Bronchial epithelial cell (primary cell): Measurements from ENCODE around the gene GFAP. TPM values are rescaled to one million over a fixed set of nuclear protein-coding genes. Genes with fewer than 3 reads are reported as not detected.

Source experiments
- DNase-seq: peaks from one replicate; pipeline ENCODE4 v3.0.0-alpha.2; 2010; ENCODE audit warnings: low read depth
- FAIRE-seq: peaks from 2 replicates; lab custom pipeline; 2011; peaks lifted over from hg19 to GRCh38; lab: Jason Lieb, UNC
- H3K27me3 ChIP-seq: 2 replicates; pipeline ENCODE4 v1.5.1; 2011; ENCODE audit warnings: low read length; ENCODE audit not compliant: control insufficient read depth, insufficient read depth
- H3K36me3 ChIP-seq: 2 replicates; pipeline ENCODE4 v1.5.1; 2011; ENCODE audit warnings: low read length; ENCODE audit not compliant: control insufficient read depth, insufficient read depth
- H3K4me3 ChIP-seq: 2 replicates; pipeline ENCODE4 v1.5.1; 2011; ENCODE audit warnings: mild to moderate bottlenecking, low read depth, low read length, control low read depth
- CTCF ChIP-seq: IDR thresholded peaks from 2 replicates; pipeline ENCODE4 v1.5.1; 2011; ENCODE audit warnings: mild to moderate bottlenecking, moderate library complexity, low read length, control low read depth, inconsistent platforms; ENCODE audit not compliant: insufficient read depth, severe bottlenecking
- total RNA-seq: library from RNA; depleted of rRNA; stranded (reverse); fragments of >200 nt; gene quantifications from 2 replicates; pipeline ENCODE4 v1.2.1, GENCODE V29; 2014

Gene GFAP
- total RNA-seq, 1 donor from 2014 or later, result not detected

- peaks cover 34% of the 10 kb centered on the region for H3K36me3 ChIP-seq
- no peak overlapping the region for H3K4me3 ChIP-seq
- TF ChIP-seq CTCF, result no peak
- H3K27me3 ChIP-seq, result no peaks in the 10 kb centered on the region
- DNase-seq, result no peak
- FAIRE-seq, result no peak
These were observed 50.5 kb downstream of the GFAP start for GRCh38 chr17:44864831-44865230.

- H3K27me3 ChIP-seq, result no peaks in the 10 kb centered on the region
- H3K4me3 ChIP-seq, result no peak overlapping the region
- DNase-seq, result no peak
- peaks cover 31% of the 10 kb centered on the region for H3K36me3 ChIP-seq
- TF ChIP-seq CTCF, result no peak
- no peak for FAIRE-seq
These were observed 52.0 kb downstream of the GFAP start for GRCh38 chr17:44863061-44863918.

- no peak overlapping the region for H3K4me3 ChIP-seq
- no peaks in the 10 kb centered on the region for H3K27me3 ChIP-seq
- FAIRE-seq (no peak), DNase-seq (no peak)
- H3K36me3 ChIP-seq, result peaks cover 35% of the 10 kb centered on the region
- TF ChIP-seq CTCF, result no peak
These were observed 52.9 kb downstream of the GFAP start for GRCh38 chr17:44862278-44862914.

GRCh38 chr17:44859701-44860100 lies 55.6 kb downstream of the GFAP start:
- FAIRE-seq (no peak), DNase-seq (no peak)
- no peak for TF ChIP-seq CTCF
- Histone ChIP-seq H3K4me3 (no peak overlapping the region), H3K36me3 (peaks cover 47% of the 10 kb centered on the region), H3K27me3 (no peaks in the 10 kb centered on the region)

GRCh38 chr17:44854192-44854591 lies 61.1 kb downstream of the GFAP start:
- FAIRE-seq (no peak), DNase-seq (no peak)
- H3K27me3 ChIP-seq, result no peaks in the 10 kb centered on the region
- no peak overlapping the region for H3K4me3 ChIP-seq
- H3K36me3 ChIP-seq, result peaks cover 45% of the 10 kb centered on the region
- no peak for TF ChIP-seq CTCF

Other genes with a start within 250 kb of the GFAP start
- 46.1 and 47.1 TPM in 2 replicates for gene CCDC43, start 225.7 kb downstream of the GFAP start, total RNA-seq
- gene DBF4B, start 206.8 kb downstream of the GFAP start, total RNA-seq, result 0.51 and 0.79 TPM in 2 replicates
- 0.13 and 0.53 TPM in 2 replicates for gene ADAM11, start 156.5 kb downstream of the GFAP start, total RNA-seq
- 0.53 and 2.4 TPM in 2 replicates for gene GJC1, start 85.2 kb downstream of the GFAP start, total RNA-seq
- gene HIGD1B, start 67.6 kb downstream of the GFAP start, total RNA-seq, result not detected in 2 replicates
- 78.0 and 91.4 TPM in 2 replicates for gene EFTUD2, start 16.1 kb downstream of the GFAP start, total RNA-seq
- gene KIF18B, start 32.3 kb upstream of the GFAP start, total RNA-seq, result 0.13 TPM in 1 of 2 replicates, not detected in the other
- not detected in 2 replicates for gene C1QL1, start 52.8 kb upstream of the GFAP start, total RNA-seq
- 18.2 and 25.9 TPM in 2 replicates for gene DCAKD, start 136.1 kb upstream of the GFAP start, total RNA-seq
- gene NMT1, start 145.8 kb upstream of the GFAP start, total RNA-seq, result 48.1 and 54.2 TPM in 2 replicates
- gene PLCD3, start 217.0 kb upstream of the GFAP start, total RNA-seq, result 33.9 and 44.0 TPM in 2 replicates
- 6.1 and 8.7 TPM in 2 replicates for gene ACBD4, start 220.2 kb upstream of the GFAP start, total RNA-seq
- 7.1 and 12.5 TPM in 2 replicates for gene HEXIM1, start 233.0 kb upstream of the GFAP start, total RNA-seq
- 4.1 and 4.7 TPM in 2 replicates for gene HEXIM2, start 246.4 kb upstream of the GFAP start, total RNA-seq